Ovary (tissue), 3 donors: ENCODE results near the gene CAPN5.

Experiments used
- CTCF ChIP-seq, 3 donors: fragments of 450-650 bp in 2 of 3; fragments of 200-600 bp in 1 of 3; IDR thresholded peaks; one replicate each; pipeline versions ENCODE4 v1.5.1 to v1.8.0; 2016 to 2022; ENCODE audit warnings: antibody characterized with exemption in 3 of 3, mild to moderate bottlenecking in 1 of 3
- POLR2A ChIP-seq: fragments of 450-650 bp; IDR thresholded peaks from one replicate; pipeline ENCODE4 v1.6.1; 2017; ENCODE audit warnings: antibody characterized with exemption, mild to moderate bottlenecking, moderate library complexity
- donor health status: DM: no; HTN: no; CAD: no.

GRCh38 chr11:77129842-77130756, 63.3 kb downstream of the CAPN5 start:
- no peak for TF ChIP-seq CTCF (IDR thresholded peaks at IDR 0.05)
- no peak for TF ChIP-seq POLR2A
